Epithelial cell of umbilical artery (primary cell): ENCODE data around the gene MAGED4B. TPM values are rescaled to one million over a fixed set of nuclear protein-coding genes. Genes with fewer than 3 reads are reported as not detected.

Source experiments
- total RNA-seq: library from RNA; depleted of rRNA; stranded (reverse); fragments of >200 nt; gene quantifications from 2 replicates; pipeline ENCODE4 v1.2.3, GENCODE V29; 2014

The MAGED4B gene, protein sequence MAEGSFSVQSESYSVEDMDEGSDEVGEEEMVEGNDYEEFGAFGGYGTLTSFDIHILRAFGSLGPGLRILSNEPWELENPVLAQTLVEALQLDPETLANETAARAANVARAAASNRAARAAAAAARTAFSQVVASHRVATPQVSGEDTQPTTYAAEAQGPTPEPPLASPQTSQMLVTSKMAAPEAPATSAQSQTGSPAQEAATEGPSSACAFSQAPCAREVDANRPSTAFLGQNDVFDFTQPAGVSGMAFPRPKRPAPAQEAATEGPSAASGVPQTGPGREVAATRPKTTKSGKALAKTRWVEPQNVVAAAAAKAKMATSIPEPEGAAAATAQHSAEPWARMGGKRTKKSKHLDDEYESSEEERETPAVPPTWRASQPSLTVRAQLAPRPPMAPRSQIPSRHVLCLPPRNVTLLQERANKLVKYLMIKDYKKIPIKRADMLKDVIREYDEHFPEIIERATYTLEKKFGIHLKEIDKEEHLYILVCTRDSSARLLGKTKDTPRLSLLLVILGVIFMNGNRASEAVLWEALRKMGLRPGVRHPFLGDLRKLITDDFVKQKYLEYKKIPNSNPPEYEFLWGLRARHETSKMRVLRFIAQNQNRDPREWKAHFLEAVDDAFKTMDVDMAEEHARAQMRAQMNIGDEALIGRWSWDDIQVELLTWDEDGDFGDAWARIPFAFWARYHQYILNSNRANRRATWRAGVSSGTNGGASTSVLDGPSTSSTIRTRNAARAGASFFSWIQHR
- total RNA-seq = 19.5 and 22.2 TPM in 2 replicates

GRCh38 chrX:52068666-52069640 lies at the start of gene MAGED4B:
TSS of gene MAGED4B (minus strand) at chrX:52069183. CDS start at chrX:52068172, 1,011 bp downstream.

Other genes with a start within 250 kb of the MAGED4B start
- 48.0 and 83.2 TPM in 2 replicates for gene MAGED1, start 175.6 kb downstream of the MAGED4B start, total RNA-seq
- 2.0 and 18.2 TPM in 2 replicates for gene MAGED4, start 115.7 kb upstream of the MAGED4B start, total RNA-seq